Renal pelvis (tissue), 4 donors: ENCODE results near the gene C4BPB. TPM values are rescaled to one million over a fixed set of nuclear protein-coding genes. Genes with fewer than 3 reads are reported as not detected.

Experiments used
- DNase-seq: peaks from one replicate; pipeline ENCODE4 v3.0.0-alpha.2; 2013
- polyA plus RNA-seq, 3 donors: library from polyadenylated mRNA; unstranded; fragments of 120-200 nt; gene quantifications; one replicate each; pipeline ENCODE4 v1.2.1, GENCODE V29; 2013; ENCODE audit not compliant: insufficient read length in 3 of 3

C4BPB gene
- polyA plus RNA-seq, 3 donors, result 0.20 to 0.74 (median 0.53) TPM

DNA sequence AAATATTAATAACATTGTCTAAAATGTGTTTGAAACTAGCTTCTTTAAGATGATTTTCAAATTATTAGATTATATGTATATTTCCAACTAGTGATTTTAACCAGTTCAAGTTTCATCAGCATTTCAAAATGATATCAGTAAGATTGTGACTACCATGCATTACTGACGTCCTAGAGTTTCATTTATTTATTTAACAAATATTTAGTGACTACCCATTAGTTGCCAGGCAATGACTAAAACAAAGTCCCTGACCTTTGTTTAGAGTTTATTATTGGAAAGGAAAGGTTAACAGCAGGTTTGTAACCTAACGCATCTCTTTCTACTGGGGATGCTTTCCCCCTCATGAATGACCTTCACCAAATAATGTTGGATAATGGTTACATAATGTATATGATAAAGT is 7.6 kb upstream of the C4BPB start:
- no peak for DNase-seq

DNA sequence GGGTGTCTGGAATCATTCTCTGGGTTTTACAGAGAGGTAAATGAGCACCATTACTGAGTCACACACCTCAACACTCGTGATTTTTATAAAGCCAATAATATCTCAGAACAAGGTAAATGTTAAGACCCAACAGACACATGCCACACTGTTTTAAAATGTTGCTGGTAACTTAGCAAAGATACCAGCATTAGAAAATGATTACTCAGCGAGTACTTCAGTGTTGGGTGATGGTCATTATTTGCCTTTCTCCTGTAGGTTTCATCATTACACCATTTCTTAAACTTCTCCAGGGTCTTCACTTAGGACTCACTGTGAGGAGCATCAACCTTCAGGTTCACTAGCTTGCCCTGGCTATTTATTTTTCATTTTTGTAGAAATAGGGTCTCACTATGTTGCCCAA is 6.9 kb upstream of the C4BPB start:
- no peak for DNase-seq

DNA sequence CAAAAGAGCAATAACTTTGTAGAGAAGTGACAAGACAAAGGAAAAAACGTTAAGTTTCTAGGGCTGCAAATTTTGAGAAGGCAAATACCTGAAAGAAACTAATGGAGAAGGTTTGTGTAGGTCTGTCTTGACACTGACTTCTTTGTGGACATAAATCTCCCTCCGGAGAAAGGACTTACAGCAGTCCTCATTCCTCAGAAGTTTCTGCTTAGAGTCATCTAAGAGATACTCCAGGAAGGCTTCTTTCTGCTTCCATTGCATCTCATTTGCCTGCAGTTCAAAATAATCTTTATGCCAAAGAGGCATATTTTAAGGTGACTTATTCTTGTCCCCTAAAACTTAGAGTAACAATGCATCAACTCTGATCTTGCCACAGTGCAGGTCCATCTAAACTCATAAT is 4.4 kb upstream of the C4BPB start:
- no peak for DNase-seq

DNA sequence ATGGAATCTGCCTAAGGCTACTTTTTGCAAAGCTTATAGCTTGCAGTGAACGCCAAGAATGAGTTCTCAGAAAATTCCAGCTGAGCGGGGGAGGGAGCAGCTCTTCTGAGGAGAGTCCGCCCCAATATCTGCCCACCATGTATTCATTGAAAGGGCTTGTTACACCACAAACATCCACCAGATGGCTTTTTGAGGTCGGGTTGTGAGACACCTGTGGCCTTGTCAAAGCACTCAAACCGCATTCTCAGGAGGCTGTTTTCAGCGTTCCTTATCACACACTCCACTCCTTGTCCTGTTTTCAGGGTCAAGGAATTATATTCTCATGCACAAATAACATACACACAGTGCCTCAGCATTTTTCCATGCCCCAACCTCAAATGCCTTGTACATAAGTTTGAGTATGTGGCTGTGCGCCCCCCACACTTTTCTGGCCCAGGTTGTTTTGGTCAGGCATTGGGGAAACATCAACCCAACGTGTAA is 3.9 kb upstream of the C4BPB start:
- peak; percentile 65 for DNase-seq

DNA sequence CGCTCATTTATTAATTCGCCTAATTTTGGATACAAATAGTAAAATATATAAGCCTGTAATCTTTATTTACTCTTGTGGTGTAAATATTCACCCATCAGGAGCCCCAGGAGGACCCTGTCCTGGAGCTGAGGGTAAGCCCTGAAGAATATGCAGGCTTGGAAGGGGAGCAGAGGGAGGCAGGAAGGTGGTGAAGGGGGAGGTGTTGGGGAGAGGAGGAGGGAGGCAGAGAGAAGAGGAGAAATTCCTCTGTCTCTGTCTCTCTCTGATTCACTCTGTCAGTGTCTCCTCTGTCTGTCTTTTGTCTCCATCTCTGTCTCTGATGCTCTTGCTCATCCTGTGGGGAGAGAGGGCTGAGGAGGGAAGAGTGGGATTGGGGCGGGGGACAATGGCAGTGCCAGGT is 2.8 kb upstream of the C4BPB start:
- DNase-seq, result no peak

DNA sequence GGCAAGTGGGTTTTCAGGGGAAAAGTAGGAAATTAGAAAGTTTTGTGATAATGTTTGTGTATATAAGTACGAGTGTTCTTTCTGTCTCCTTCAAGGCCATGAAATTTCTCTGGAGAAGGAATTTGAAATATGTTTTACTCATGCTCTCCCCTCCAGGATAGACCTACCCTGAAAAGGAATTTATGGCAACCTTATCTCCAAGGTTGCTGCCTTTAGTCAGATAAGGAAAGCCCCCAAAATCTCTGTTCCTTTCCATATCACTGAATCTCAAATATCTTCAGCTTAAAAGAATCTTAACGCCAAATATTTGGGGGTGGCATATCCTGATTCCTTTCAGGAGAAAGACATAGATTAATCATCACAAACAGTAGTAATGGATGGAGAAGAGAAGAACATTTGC is 499 bp upstream of the C4BPB start:
- DNase-seq, result no peak

DNA sequence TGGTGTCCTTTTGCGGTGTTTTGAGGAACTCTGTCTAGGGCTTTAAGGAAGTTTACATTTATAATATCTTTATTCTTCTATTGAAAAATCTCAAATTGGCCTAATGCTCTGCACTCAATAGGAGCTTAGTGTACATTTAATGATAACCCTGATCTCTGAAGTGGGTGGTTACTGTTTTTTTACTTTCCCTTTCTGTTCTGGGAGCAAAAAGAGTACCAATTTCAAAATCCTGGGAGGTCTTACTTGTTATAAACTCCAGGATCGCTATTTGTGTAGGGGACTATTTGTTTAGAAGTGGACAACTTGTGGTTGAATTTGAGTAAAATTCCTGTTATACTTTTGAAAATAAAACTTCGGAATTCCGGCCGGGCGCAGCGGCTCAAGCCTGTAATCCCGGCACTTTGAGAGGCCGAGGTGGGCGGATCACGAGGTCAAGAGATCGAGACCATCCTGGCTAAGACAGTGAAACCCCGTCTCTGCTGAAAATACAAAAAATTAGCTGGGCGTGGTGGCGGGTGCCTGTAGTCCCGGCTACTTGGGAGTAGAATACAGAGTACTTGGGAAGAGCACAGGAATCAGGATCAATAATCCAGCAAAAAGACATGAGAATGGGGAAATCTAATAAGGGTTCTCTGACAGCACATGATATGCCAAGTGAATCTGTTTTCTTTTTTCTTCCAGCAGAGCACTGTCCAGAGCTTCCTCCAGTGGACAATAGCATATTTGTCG is 1.1 kb downstream of the C4BPB start:
- DNase-seq, result no peak

DNA sequence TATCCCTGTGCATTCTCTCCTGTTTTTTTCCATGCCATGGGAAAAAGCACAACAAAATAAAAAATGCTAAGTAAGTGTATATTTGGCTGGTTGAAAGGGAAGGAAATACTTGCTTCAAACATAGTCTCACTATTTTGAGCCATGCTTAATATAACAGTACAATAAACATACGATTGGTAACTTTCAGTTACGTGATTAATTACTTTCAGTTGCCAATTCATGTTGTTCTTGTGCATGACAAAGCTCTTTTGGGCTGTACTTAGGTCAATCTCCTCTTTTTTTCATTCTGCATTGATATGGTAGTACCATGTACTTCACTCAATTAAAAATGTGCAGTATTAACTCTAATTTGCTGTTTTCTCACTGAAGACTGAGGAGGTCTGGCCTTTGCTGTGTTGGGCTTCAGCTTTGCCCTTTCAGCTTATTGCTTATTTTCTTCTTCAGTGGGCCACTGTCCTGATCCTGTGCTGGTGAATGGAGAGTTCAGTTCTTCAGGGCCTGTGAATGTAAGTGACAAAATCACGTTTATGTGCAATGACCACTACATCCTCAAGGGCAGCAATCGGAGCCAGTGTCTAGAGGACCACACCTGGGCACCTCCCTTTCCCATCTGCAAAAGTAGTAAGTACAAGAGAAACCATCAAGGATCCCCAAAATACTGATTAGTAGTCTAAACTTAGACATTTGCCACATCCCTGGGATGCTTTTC is 2.7 kb downstream of the C4BPB start:
- DNase-seq, result no peak

DNA sequence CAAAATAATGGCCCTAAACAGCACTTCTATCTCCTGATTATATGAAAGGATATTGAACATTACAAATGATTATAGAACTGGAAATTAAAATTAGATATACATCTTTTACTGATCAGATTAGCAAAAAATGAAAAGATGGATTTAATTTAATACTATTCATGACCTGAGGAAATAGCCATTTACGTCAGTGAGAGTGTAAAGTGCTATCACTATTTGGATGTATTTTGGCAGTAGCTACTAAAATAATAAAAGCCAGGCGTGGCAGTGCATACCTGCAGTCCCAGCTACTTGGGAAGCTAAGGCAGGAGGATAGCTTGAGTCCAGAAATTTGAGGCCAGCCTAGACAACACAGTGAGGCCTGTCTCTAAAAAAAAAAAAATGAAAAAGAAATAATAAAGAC is 5.3 kb downstream of the C4BPB start:
- no peak for DNase-seq

DNA sequence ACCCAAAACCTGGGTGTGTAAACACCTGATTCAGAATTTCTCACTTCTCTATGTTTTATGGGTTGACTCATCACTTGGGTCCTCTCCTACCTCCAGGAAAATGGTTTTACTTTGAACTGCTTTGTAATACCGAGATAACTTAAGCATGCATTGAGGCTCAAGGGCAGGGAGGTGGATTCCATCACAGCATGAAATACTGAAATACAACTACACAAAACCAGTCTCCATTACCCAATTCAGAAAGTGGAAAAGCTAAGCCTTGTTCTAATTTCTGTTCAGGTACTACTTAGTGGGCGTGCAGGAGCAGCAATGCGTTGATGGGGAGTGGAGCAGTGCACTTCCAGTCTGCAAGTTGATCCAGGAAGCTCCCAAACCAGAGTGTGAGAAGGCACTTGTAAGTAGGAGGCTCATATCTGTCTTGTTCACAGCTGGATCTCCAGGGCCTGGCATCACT is 9.2 kb downstream of the C4BPB start:
- no peak for DNase-seq

DNA sequence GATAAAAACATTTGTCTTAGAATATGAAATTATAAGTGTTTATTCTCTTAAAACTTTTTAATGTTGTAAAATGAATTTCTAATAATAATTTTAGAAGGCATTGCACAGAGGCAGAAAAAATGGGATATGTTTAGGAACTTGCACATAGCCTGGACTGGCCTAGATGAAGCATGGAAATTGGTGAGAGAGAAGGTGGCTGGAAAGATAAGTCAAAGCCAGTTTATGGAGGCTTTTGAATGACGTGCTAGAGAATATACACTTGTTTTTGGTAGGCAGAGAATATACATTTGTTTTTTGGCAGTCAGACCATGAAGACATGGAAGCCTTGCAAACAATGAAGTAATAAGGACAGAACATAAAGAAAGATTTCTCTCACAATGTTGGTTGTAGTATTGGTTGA is 13.1 kb downstream of the C4BPB start:
- DNase-seq, result no peak

DNA sequence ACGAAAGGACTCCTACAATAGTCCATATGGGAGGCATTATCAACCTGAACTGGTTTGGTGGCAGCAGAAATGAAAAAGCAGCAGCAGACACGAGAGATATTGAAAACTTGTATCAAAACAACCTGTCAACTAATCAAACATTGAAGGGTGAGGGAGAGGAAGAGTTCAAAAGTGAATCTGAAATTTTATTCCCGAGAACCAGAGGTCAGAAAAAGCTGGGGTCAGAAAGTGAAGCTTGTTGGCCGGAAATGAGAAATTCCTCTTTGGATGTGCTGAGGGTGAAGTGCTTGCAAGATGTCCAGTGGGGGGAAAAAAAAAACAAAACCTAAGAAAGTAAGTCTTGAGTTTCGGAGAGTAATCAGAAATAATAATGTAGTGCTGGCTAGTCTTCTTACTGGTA is 13.5 kb downstream of the C4BPB start:
- DNase-seq, result no peak

DNA sequence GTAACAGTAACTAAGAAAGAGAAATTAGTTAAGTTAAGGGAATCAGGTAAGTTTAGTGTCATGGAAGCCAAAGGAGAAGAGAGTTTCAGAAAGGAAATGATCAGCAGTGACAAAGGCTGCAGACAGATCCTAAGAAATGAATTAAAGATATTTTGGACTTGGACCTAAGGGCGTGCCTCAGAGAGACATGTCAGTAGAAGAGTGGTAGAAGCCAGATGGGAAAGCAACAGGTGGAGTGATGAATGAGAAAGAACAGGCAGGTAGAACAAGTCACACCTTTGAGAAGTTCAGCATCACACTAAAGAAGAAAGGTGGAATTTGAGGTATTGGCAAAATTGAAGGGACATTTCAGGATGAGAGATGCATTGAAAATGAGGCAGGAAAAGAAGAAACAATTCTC is 14.0 kb downstream of the C4BPB start:
- DNase-seq, result no peak

DNA sequence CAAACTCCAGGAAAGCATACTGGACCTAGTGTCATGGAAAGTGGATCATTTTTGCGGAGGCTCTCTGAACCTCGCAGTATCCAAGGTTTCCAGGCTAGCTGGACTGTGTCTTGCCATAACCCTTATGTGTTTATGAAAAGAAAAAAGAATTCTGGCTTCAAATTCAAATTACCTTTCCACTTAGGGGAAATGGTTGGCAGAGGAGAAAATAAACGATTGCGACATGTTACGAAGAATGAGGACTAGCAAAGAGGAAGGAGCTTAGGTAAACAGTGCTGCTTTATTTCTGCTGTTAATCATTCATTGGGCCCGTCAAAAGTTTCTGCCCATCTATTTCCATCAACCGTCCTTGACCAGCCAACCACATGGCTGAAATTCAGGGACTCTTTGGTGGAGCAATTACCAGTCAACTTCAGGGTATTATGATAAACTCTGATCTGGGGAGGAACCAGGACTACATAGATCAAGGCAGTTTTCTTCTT is 15.3 kb downstream of the C4BPB start, which contains the start of gene C4BPA:
TSS of gene C4BPA (plus strand) at position 342 of the 482 bp plus-strand sequence. CDS start 8,793 bp downstream, outside the sequence.
- DNase-seq, result no peak

DNA sequence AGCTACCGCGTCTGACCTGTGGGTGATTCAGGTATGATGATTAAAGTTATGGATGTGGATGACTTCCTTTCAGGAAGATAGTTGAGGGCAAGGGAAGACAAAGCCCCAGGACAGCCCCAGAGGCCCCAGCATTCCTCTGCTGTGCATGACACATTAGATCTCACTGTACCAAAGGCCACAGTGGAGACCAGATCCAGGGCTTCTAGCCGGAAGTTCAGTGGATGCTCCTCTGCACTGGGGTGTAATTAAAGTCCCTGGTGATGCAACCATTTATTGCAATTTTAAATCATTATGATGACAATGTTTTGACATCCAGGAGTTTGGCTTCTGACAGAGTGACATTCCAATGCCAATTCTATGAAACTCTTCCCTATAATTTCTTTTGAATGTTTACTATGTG is 20.3 kb downstream of the C4BPB start:
- no peak for DNase-seq

DNA sequence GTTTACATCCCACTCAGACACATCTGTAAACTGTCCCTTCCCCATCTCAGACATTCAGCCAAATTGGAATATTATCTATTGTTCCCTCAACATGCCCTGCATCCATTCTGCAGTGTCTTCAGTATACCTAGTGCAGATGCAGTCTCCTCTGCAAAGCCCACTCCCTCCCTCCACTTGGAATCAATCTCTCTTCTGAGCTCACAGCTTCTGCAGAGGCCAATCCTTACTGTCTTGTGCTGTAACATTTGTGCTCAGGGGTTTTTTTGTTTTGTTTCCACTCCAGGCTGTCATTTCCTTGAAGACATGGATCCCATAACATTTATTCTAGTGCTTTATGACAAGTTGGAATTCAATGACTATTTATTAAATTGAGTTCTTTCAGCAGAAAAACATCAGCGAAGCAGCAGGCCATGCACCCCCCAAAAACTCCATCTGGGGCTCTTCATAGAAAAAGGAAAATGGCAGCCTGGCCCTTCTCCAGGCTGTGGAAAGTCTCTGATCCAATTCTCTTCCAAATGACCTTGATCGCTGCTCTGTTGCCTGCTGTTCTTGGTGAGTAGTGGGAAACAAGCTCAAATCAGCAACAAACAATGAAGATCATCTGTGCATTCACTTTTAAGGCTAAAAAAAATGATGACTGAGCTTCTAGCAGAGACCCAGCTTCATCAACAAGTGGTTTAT is 24.1 kb downstream of the C4BPB start:
- DNase-seq, result peak; percentile 44

DNA sequence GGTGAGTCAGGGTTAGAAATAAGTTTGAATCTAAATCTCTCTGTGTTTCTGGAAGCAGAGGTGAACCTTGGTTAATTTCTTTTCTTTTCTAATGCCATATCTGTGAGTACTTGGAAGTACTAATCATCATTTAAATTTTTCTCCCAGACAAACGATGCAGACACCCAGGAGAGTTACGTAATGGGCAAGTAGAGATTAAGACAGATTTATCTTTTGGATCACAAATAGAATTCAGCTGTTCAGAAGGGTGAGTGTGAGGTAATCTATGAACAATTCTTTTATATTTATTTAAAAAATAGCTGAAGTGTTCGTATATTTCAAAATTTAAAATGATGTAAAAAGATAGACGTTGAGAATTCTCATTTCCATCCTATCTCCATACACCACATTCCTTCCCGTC is 26.6 kb downstream of the C4BPB start:
- no peak for DNase-seq

DNA sequence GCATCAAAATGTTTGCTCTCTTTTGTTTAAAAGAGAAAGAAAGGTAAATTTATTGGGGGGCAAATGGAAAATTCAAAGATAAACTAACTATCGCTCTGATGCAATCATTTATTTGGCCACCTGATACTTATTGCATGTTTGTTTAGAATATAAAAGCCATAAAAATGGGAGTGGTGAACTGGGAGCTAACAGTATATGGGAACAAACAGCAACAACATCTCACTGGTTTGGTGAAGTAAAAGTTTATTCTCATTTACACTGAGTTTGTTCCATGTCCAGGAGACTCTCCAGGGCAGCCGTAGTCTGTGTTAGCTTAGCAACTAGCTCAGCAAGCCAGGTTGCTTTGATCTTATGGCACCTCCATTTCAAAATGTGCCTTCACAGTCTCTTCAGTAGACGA is 35.7 kb downstream of the C4BPB start:
- no peak for DNase-seq

DNA sequence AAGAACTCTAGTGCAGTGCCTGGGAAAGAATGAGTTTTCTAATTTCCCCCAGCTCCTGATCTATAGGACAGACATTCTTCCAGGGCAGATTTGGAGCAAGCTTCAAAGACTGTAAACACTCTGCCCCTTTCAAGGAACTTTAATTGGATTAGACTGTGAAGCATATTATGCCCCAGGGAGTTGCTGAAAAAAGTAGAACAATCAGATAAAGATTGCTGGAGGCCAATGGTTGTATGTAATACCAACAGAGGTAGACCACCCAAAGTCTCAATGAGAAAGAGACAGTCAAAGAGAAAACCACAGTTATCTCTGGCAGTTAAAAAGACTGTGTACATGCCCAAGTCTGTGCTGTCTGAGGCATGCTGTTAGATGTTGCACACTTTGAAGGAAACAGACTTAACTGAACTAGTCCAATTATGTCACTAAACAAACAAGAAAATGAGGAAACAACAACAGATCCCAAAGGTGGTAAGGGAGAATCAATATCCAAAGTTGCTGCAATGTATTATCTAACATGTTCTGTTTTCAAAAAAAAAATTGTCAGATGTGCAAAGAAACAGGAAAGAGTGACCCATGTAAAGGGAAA is 39.8 kb downstream of the C4BPB start:
- DNase-seq, result no peak

DNA sequence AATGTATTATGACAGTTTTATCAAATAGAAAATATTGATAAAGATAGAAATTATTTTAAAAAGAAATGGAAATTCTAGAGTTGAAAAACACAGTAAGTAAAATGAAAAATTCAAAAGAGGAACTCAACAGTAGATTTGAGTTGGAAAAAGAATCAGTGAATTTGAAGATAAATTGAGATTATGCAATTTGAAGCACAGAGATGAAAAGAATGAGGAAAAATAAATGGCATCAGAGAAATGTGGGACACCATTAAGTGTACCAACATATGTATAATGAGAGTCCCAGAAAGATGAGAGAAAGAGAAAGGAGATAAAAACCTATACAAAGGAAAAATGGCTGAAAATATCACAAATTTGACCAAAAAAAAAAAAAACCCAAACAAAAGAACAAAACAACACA is 40.4 kb downstream of the C4BPB start:
- no peak for DNase-seq

DNA sequence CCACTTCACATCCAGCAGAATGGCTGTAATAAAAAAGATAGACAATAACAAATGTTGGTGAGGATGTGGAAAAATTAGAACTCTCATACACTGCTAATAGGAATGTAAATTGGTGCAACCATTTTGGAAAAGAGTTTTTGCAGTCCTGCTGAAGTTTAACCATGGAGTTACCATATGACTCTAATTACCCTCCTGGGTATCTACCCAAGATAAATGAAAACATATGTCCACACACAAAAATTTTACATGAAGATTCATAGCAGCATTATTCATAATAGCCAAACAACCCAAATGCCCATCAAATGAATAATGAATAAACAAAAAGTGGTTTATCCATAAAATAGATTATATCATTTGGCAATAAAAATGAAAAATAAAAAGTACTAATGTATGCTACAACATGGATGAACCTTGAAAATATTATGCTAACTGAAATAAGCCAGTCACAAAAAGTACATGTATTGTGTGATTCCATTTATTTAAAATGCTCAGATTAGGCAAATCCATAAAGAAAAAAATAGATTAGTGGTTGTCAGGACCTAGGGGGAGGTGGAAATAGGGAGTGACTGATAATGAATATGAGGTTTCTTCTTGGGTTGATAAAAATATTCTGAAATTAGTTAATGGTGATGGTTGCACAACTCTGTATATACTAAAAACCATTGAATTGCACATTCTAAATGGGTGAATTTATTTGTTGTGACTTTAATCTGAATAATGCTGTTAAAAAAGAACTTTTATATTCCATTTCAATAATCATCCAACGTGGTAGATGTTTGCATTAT is 41.8 kb downstream of the C4BPB start:
- DNase-seq, result no peak
